CD4-positive, alpha-beta T cell (primary cell): ENCODE measurements around the gene S100A8. TPM values are rescaled to one million over a fixed set of nuclear protein-coding genes. Genes with fewer than 3 reads are reported as not detected.

Experiments
- ATAC-seq: fragments of 200-7000 bp; cut with Tn5 transposase; one replicate; pipeline ENCODE4 v1.10.0; 2022; ENCODE audit warnings: mild to moderate bottlenecking; ENCODE audit not compliant: poor library complexity
- CTCF ChIA-PET: fragments of 350-600 bp; sonication (Branson Sonifier 250); formaldehyde crosslinking; loops from one replicate; lab custom pipeline; 2021; ENCODE audit warnings: antibody characterized with exemption, inconsistent platforms; lab: Charles Lee
- POLR2A ChIA-PET: fragments of 350-600 bp; sonication (Branson Sonifier 250); formaldehyde crosslinking; loops from one replicate; lab custom pipeline; 2021; ENCODE audit warnings: antibody characterized with exemption, inconsistent platforms; lab: Charles Lee
- DNase-seq, 14 experiments: peaks; one replicate each; pipeline ENCODE4 v3.0.0-alpha.2; 2013 to 2020; ENCODE audit warnings: mixed read lengths in 2 of 14
- H3K27ac ChIP-seq, 2 donors: one replicate each; pipeline versions ENCODE4 v1.5.1 to v1.7.0; 2013; ENCODE audit warnings: low read length in 2 of 2, low read depth in 1 of 2, mild to moderate bottlenecking in 1 of 2
- H3K27me3 ChIP-seq, 2 experiments: 1 replicate in 1 of 2; 2 replicates in 1 of 2; pipeline versions ENCODE4 v1.6.1 to v1.7.0; 2013; ENCODE audit warnings: low read length in 2 of 2, control low read depth in 1 of 2, mild to moderate bottlenecking in 1 of 2, moderate library complexity in 1 of 2; ENCODE audit not compliant: insufficient read depth in 2 of 2, control insufficient read depth in 1 of 2
- H3K36me3 ChIP-seq: one replicate; pipeline ENCODE4 v1.6.1; 2013; ENCODE audit warnings: low read length, control low read depth; ENCODE audit not compliant: insufficient read depth
- H3K4me1 ChIP-seq: one replicate; pipeline ENCODE4 v1.6.1; 2013; ENCODE audit warnings: low read length, control low read depth; ENCODE audit not compliant: insufficient read depth
- H3K4me3 ChIP-seq: one replicate; pipeline ENCODE4 v1.5.1; 2013; ENCODE audit warnings: mild to moderate bottlenecking, low read length, moderate library complexity
- H3K9me3 ChIP-seq, 2 experiments: 1 replicate in 1 of 2; 2 replicates in 1 of 2; pipeline versions ENCODE4 v1.6.1 to v1.7.0; 2013; ENCODE audit warnings: low read length in 2 of 2, mild to moderate bottlenecking in 2 of 2, control low read depth in 1 of 2, moderate library complexity in 1 of 2; ENCODE audit not compliant: control insufficient read depth in 1 of 2, insufficient read depth in 1 of 2
- H3K27ac Mint-ChIP-seq: one replicate; pipeline ENCODE4 v1.8.0; 2020; ENCODE audit warnings: mixed read lengths
- H3K27me3 Mint-ChIP-seq: one replicate; pipeline ENCODE4 v1.8.0; 2021; ENCODE audit warnings: mixed read lengths
- H3K36me3 Mint-ChIP-seq: one replicate; pipeline ENCODE4 v1.8.0; 2021; ENCODE audit warnings: low read depth, mixed read lengths
- H3K4me1 Mint-ChIP-seq: one replicate; pipeline ENCODE4 v1.8.0; 2021; ENCODE audit warnings: low read depth, mixed read lengths
- H3K4me3 Mint-ChIP-seq: one replicate; pipeline ENCODE4 v1.8.0; 2020; ENCODE audit warnings: mild to moderate bottlenecking, mixed read lengths
- H3K9me3 Mint-ChIP-seq: one replicate; pipeline ENCODE4 v1.8.0; 2020; ENCODE audit warnings: mixed read lengths
- CTCF ChIP-seq: fragments of 200-600 bp; IDR thresholded peaks from one replicate; pipeline ENCODE4 v1.8.0; 2022; ENCODE audit warnings: antibody characterized with exemption, mild to moderate bottlenecking
- intact Hi-C, 2 experiments: fragments of 100-400 bp; cut with DNase I in 1 of 2; cut with micrococcal nuclease in 1 of 2; formaldehyde crosslinking; loops; one replicate each; pipeline versions ENCODE4 v1.15.1 to v1.9.0; 2023 to 2025; cut with DNase I, micrococcal nuclease
- total RNA-seq, 174 experiments: library from RNA in 2 of 174; stranded (reverse) in 2 of 174; gene quantifications; one replicate each; pipeline ENCODE4 v1.2.3 and lab custom pipeline; 2021 to 2026

Gene S100A8
- total RNA-seq, 2 experiments from 2014 or later, result 21.0 to 23.8 TPM

- no peak overlapping the region for H3K27ac Mint-ChIP-seq
- Histone ChIP-seq H3K4me1 (no peaks in the 10 kb centered on the region), H3K4me3 (no peak overlapping the region), H3K9me3 (no peaks in the 10 kb centered on the region), H3K27me3 (no peaks in the 10 kb centered on the region), H3K36me3 (no peaks in the 10 kb centered on the region), H3K27ac (no peak overlapping the region)
- no peak overlapping the region for H3K4me3 Mint-ChIP-seq
- H3K27me3 Mint-ChIP-seq, result no peaks in the 10 kb centered on the region
- no peaks in the 10 kb centered on the region for H3K4me1 Mint-ChIP-seq
- intact Hi-C loops, result no loop called here
- H3K9me3 Mint-ChIP-seq, result no peaks in the 10 kb centered on the region
- no peak for TF ChIP-seq CTCF
- H3K36me3 Mint-ChIP-seq, result no peaks in the 10 kb centered on the region
- ATAC-seq, result no peak
- ChIA-PET CTCF (interaction anchor here (0.7 kb wide), 1 partner anchor 13 kb away, joined by 3 read pairs; no protein-coding TSS in a partner anchor), POLR2A (no interaction called here)
- DNase-seq, result no peak
Observed at GRCh38 chr1:153364766-153365666, 25.9 kb downstream of the S100A8 start.

GRCh38 chr1:153364156-153364555 lies 26.7 kb downstream of the S100A8 start:
- H3K27me3 ChIP-seq, result no peaks in the 10 kb centered on the region
- no peak overlapping the region for H3K4me3 ChIP-seq
- Mint-ChIP-seq H3K4me3 (no peak overlapping the region), H3K9me3 (no peaks in the 10 kb centered on the region), H3K27me3 (no peaks in the 10 kb centered on the region), H3K27ac (no peak overlapping the region), H3K4me1 (no peaks in the 10 kb centered on the region), H3K36me3 (no peaks in the 10 kb centered on the region)
- intact Hi-C loops, result no loop called here
- CTCF ChIA-PET, result no interaction called here
- no peaks in the 10 kb centered on the region for H3K9me3 ChIP-seq
- TF ChIP-seq CTCF, result no peak
- H3K36me3 ChIP-seq, result no peaks in the 10 kb centered on the region
- POLR2A ChIA-PET, result no interaction called here
- ATAC-seq, result no peak
- no peaks in the 10 kb centered on the region for H3K4me1 ChIP-seq
- no peak overlapping the region for H3K27ac ChIP-seq
- peak in 2 of 14 experiments; percentile 31 to 33 for DNase-seq

- DNase-seq (no peak), ATAC-seq (no peak)
- ChIA-PET POLR2A (no interaction called here), CTCF (no interaction called here)
- Mint-ChIP-seq H3K27me3 (no peaks in the 10 kb centered on the region), H3K9me3 (no peaks in the 10 kb centered on the region), H3K4me3 (no peak overlapping the region), H3K27ac (no peak overlapping the region), H3K4me1 (no peaks in the 10 kb centered on the region), H3K36me3 (no peaks in the 10 kb centered on the region)
- Histone ChIP-seq H3K36me3 (no peaks in the 10 kb centered on the region), H3K4me3 (no peak overlapping the region), H3K9me3 (no peaks in the 10 kb centered on the region), H3K27me3 (no peaks in the 10 kb centered on the region), H3K4me1 (peaks cover 1% of the 10 kb centered on the region), H3K27ac (no peak overlapping the region)
- no peak for TF ChIP-seq CTCF
- intact Hi-C loops, result no loop called here
Observed at GRCh38 chr1:153363641-153364040, 27.2 kb downstream of the S100A8 start.
